ENCODE data around the gene FOXC1. TPM values are rescaled to one million over a fixed set of nuclear protein-coding genes. Genes with fewer than 3 reads are reported as not detected.

The FOXC1 gene
- total RNA-seq, 1 experiment from 2014 or later = 7.3 TPM

DNA sequence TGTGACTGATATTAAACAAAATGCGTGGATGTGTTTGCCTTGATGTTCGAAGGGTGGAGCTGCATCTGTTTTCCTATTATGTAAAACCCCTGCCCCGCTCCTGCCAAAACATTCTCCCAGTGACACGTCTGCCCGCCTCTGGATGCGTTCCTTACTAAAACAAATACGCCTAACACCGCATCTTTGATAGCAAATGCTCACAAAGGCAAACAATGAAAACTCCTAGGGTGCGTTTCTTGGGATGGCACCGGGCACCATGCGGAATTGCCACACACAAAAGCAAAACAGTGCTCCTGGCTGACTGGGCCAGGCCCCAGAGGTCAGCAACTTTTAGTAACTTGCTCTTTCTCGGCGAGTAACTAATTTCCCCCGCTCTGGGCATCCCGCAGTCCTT, 9.0 kb upstream of the FOXC1 start:
- H3K4me2 ChIP-seq (ENCODE audit: low read length) = no peak overlapping the region
- no peaks in the 10 kb centered on the region for H3F3A ChIP-seq (ENCODE audit: low read length, unreplicated experiment)
- peaks cover 31% of the 10 kb centered on the region for H3K4me1 ChIP-seq (ENCODE audit: insufficient read depth, low read length)
- POLR2A ChIA-PET (ENCODE audit: unreplicated experiment) = no interaction called here
- intact Hi-C loops (cut with micrococcal nuclease) = no loop called here
- ATAC-seq = no peak
- DNase-seq = no peak
- no TSS peak for BruUV-seq (replicated peaks)
- no peak overlapping the region for H3K9ac ChIP-seq (ENCODE audit: low read length)
- no peaks in the 10 kb centered on the region for H3K27me3 ChIP-seq (ENCODE audit: low read length)
- no peak overlapping the region for H2AFZ ChIP-seq (ENCODE audit: low read length)
- no peak overlapping the region for H3K27ac ChIP-seq (ENCODE audit: low read length)
- TF ChIP-seq, protein P1, sequence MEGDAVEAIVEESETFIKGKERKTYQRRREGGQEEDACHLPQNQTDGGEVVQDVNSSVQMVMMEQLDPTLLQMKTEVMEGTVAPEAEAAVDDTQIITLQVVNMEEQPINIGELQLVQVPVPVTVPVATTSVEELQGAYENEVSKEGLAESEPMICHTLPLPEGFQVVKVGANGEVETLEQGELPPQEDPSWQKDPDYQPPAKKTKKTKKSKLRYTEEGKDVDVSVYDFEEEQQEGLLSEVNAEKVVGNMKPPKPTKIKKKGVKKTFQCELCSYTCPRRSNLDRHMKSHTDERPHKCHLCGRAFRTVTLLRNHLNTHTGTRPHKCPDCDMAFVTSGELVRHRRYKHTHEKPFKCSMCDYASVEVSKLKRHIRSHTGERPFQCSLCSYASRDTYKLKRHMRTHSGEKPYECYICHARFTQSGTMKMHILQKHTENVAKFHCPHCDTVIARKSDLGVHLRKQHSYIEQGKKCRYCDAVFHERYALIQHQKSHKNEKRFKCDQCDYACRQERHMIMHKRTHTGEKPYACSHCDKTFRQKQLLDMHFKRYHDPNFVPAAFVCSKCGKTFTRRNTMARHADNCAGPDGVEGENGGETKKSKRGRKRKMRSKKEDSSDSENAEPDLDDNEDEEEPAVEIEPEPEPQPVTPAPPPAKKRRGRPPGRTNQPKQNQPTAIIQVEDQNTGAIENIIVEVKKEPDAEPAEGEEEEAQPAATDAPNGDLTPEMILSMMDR (conservative IDR thresholded peaks at IDR 0.05; ENCODE audit: low read depth, low read length) = no peak
- TF ChIP-seq EZH2 (IDR thresholded peaks at IDR 0.05; ENCODE audit: low read length, unreplicated experiment) = no peak
- no peak for TF ChIP-seq EZH2phosphoT487 (IDR thresholded peaks at IDR 0.05; ENCODE audit: borderline replicate concordance, low read length)
- H3K4me3 ChIP-seq (ENCODE audit: low read length) = no peak overlapping the region
- CTCF ChIA-PET = no interaction called here
- H3K9me3 ChIP-seq (ENCODE audit: low read length) = no peaks in the 10 kb centered on the region
- no peaks in the 10 kb centered on the region for H3K36me3 ChIP-seq (ENCODE audit: low read depth, low read length)
- no peaks in the 10 kb centered on the region for H3K79me2 ChIP-seq (ENCODE audit: low read length)
- H3K9me2 ChIP-seq (replicated peaks; ENCODE audit: low read length) = no peaks in the 10 kb centered on the region
- no peaks in the 10 kb centered on the region for H4K20me1 ChIP-seq (ENCODE audit: low read length)

DNA sequence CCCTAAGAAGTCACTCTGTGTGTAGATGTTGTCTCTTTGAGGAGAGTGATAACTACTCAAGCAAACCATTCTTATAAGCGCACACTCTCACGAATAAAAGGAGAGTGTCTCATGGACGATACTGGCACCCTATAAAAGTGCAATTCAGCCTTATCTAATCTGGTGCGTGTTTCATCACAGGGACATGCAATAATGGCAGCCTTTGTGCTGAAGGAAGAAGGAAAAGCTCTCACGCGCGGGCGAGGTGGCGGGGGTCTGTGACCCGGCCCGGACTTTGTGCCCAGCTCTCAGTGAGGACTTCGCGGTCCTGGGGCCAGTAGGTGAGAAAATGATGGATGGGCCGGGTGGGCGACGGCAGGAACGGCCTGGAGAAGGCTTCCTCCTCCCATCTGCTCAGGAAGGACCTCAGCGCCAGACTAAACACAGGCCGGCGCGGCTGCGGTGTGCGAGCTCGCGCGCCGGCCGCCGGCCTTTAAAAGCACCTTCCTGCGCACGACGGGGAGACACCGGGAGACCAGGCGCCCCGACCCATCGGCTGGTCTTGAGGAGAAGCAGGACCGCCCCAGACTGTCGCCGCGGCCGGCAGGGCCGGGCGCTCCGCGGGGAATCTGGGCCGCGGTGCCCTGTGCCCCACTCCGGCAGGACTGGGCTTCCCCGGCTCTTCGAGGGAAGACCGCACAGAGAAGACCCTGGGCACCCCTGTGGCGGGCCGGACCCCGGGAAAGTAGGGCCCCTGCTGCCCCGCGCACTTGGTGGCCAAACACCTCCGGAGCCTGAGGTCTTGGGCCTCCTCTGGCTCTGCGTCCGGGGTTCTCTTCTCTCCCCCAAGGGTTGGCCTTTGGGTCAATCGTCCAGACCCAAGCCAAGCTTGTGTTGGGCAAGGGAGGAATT, 8.3 kb upstream of the FOXC1 start:
- H3K9me2 ChIP-seq (replicated peaks; ENCODE audit: low read length) = no peaks in the 10 kb centered on the region
- POLR2A ChIA-PET (ENCODE audit: unreplicated experiment) = no interaction called here
- no peaks in the 10 kb centered on the region for H3K27me3 ChIP-seq (ENCODE audit: low read length)
- intact Hi-C loops (cut with micrococcal nuclease) = no loop called here
- no peaks in the 10 kb centered on the region for H3K9me3 ChIP-seq (ENCODE audit: low read length)
- H3K4me3 ChIP-seq (ENCODE audit: low read length) = no peak overlapping the region
- no peak overlapping the region for H3K4me2 ChIP-seq (ENCODE audit: low read length)
- no TSS peak for BruUV-seq (replicated peaks)
- H3K79me2 ChIP-seq (ENCODE audit: low read length) = no peaks in the 10 kb centered on the region
- H3K27ac ChIP-seq (ENCODE audit: low read length) = no peak overlapping the region
- ATAC-seq (no peak), DNase-seq (no peak)
- H3K36me3 ChIP-seq (ENCODE audit: low read depth, low read length) = no peaks in the 10 kb centered on the region
- H3F3A ChIP-seq (ENCODE audit: low read length, unreplicated experiment) = no peaks in the 10 kb centered on the region
- H3K9ac ChIP-seq (ENCODE audit: low read length) = no peak overlapping the region
- H4K20me1 ChIP-seq (ENCODE audit: low read length) = no peaks in the 10 kb centered on the region
- CTCF ChIA-PET = no interaction called here
- TF ChIP-seq EZH2 (IDR thresholded peaks at IDR 0.05; ENCODE audit: low read length, unreplicated experiment) (no peak), EZH2phosphoT487 (IDR thresholded peaks at IDR 0.05; ENCODE audit: borderline replicate concordance, low read length) (no peak)
- TF ChIP-seq, protein P1 (conservative IDR thresholded peaks at IDR 0.05; ENCODE audit: low read depth, low read length) = no peak
- H2AFZ ChIP-seq (ENCODE audit: low read length) = no peak overlapping the region
- H3K4me1 ChIP-seq (ENCODE audit: insufficient read depth, low read length) = peaks cover 30% of the 10 kb centered on the region

DNA sequence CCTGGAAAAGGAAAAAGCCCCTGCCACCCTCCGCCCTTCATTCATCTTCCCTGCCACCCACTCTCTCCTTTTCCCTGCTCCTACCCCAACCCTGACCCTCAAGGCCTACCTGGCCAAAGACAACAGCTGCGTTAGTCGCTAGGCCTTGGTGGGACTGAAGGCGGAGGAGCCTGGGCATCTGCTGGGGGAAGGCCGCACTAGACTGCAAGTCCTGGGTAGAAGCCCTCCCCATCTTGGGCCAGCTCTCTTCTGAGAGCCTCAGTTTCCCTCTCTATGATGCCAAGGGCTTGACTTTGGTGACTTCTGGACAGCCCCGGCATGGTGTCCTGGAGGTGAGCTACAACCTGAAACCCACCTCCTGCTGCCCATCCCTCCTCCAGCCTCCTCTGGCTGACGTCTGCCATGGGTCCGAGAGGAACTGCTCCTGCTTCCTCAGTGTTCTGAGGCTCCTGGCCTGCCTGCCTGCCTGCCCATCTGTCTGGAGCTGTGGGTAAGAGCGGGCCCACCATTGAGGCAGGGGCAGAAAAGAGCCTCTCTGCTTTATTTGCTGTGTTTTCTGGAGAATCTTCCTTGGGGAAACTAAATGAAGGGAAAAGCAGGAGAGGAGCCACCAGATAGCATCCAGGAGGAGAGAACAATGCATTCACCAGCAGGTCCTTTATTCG, 7.5 kb upstream of the FOXC1 start:
- Histone ChIP-seq H3K27ac (ENCODE audit: low read length) (no peak overlapping the region), H3K4me1 (ENCODE audit: insufficient read depth, low read length) (peaks cover 22% of the 10 kb centered on the region), H3K4me3 (ENCODE audit: low read length) (no peak overlapping the region), H3K4me2 (ENCODE audit: low read length) (no peak overlapping the region), H3F3A (ENCODE audit: low read length, unreplicated experiment) (no peaks in the 10 kb centered on the region), H3K79me2 (ENCODE audit: low read length) (no peaks in the 10 kb centered on the region), H3K27me3 (ENCODE audit: low read length) (no peaks in the 10 kb centered on the region), H3K9me3 (ENCODE audit: low read length) (no peaks in the 10 kb centered on the region), H3K9me2 (replicated peaks; ENCODE audit: low read length) (no peaks in the 10 kb centered on the region), H3K36me3 (ENCODE audit: low read depth, low read length) (no peaks in the 10 kb centered on the region), H2AFZ (ENCODE audit: low read length) (no peak overlapping the region), H4K20me1 (ENCODE audit: low read length) (no peaks in the 10 kb centered on the region), H3K9ac (ENCODE audit: low read length) (no peak overlapping the region)
- CTCF ChIA-PET = no interaction called here
- DNase-seq (no peak), ATAC-seq (no peak)
- TF ChIP-seq EZH2phosphoT487 (IDR thresholded peaks at IDR 0.05; ENCODE audit: borderline replicate concordance, low read length) = no peak
- TF ChIP-seq, protein P1 (conservative IDR thresholded peaks at IDR 0.05; ENCODE audit: low read depth, low read length) = no peak
- POLR2A ChIA-PET (ENCODE audit: unreplicated experiment) = no interaction called here
- intact Hi-C loops (cut with micrococcal nuclease) = no loop called here
- BruUV-seq (replicated peaks) = no TSS peak
